Measurements from ENCODE around the gene WWC2.
"Not testable (repeated sequence)": the region's sequence is repeated elsewhere in the genome, so short reads cannot be mapped to it uniquely, and the experiment has no call there.

Gene WWC2

GRCh38 chr4:183147983-183148382, 48.9 kb downstream of the WWC2 start:
- H4K8ac ChIP-seq (ENCODE audit: low read length), result no peak overlapping the region

GRCh38 chr4:183149616-183150539, 50.8 kb downstream of the WWC2 start:
- WGBS, result no CpG with 5 or more reads among the region's 5 CpGs
- Histone ChIP-seq H3K4ac (ENCODE audit: low read depth in 1 of 2, low read length in 2 of 2) (no peak overlapping the region), H3K18ac (ENCODE audit: low read depth in 1 of 2, low read length in 2 of 2) (no peak overlapping the region), H3K27me3 (ENCODE audit: control insufficient read depth in 1 of 2, insufficient read depth in 1 of 2, low read length in 2 of 2) (no peaks in the 10 kb centered on the region), H2BK120ac (ENCODE audit: low read depth, low read length) (peak overlapping the region; percentile 49), H3K4me1 (ENCODE audit: control insufficient read depth, insufficient read depth, low read depth, low read length) (peaks cover 11% of the 10 kb centered on the region), H3K4me2 (ENCODE audit: low read length, poor library complexity, severe bottlenecking) (no peak overlapping the region), H3K27ac (ENCODE audit: low read length, poor library complexity, severe bottlenecking) (no peak overlapping the region), H3K36me3 (ENCODE audit: control insufficient read depth in 1 of 2, insufficient read depth in 2 of 2, low read depth in 1 of 2, low read length in 2 of 2) (no peaks in the 10 kb centered on the region), H3K9ac (ENCODE audit: low read length) (no peak overlapping the region), H4K8ac (ENCODE audit: low read length) (no peak overlapping the region), H3K79me1 (replicated peaks; ENCODE audit: low read length, poor library complexity, severe bottlenecking) (peaks cover 24% of the 10 kb centered on the region), H3K4me3 (ENCODE audit: insufficient read depth in 1 of 2, low read depth in 1 of 2, low read length in 2 of 2) (no peak overlapping the region), H3K14ac (ENCODE audit: low read length in 2 of 2) (no peak overlapping the region), H2BK5ac (ENCODE audit: low read depth, low read length, poor library complexity, severe bottlenecking) (no peak overlapping the region), H3K23ac (ENCODE audit: low read length in 2 of 2) (no peak overlapping the region), H3K9me3 (ENCODE audit: control insufficient read depth, low read length) (no peaks in the 10 kb centered on the region), H2AK5ac (ENCODE audit: low read length, severe bottlenecking) (no peak overlapping the region), H2BK15ac (ENCODE audit: low read depth, poor library complexity, severe bottlenecking) (no peak overlapping the region), H4K91ac (ENCODE audit: low read length) (no peak overlapping the region), H2AFZ (ENCODE audit: low read depth, low read length) (no peak overlapping the region), H2BK12ac (ENCODE audit: low read length in 2 of 2) (no peak overlapping the region)
- DNase-seq, result no peak

More at GRCh38 chr4:183147983-183148382, 48.9 kb downstream of the WWC2 start:
- Histone ChIP-seq H2AK5ac (ENCODE audit: low read length, severe bottlenecking) (no peak overlapping the region), H3K79me1 (replicated peaks; ENCODE audit: low read length, poor library complexity, severe bottlenecking) (peaks cover 17% of the 10 kb centered on the region), H3K4me3 (ENCODE audit: insufficient read depth in 1 of 2, low read depth in 1 of 2, low read length in 2 of 2) (no peak overlapping the region), H3K23ac (ENCODE audit: low read length in 2 of 2) (no peak overlapping the region), H2BK15ac (ENCODE audit: low read depth, poor library complexity, severe bottlenecking) (no peak overlapping the region), H2BK120ac (ENCODE audit: low read depth, low read length) (no peak overlapping the region), H3K9me3 (ENCODE audit: control insufficient read depth, low read length) (no peaks in the 10 kb centered on the region), H2AFZ (ENCODE audit: low read depth, low read length) (no peak overlapping the region), H3K9ac (ENCODE audit: low read length) (no peak overlapping the region), H3K4me2 (ENCODE audit: low read length, poor library complexity, severe bottlenecking) (no peak overlapping the region), H3K18ac (ENCODE audit: low read depth in 1 of 2, low read length in 2 of 2) (no peak overlapping the region), H3K14ac (ENCODE audit: low read length in 2 of 2) (no peak overlapping the region), H3K27me3 (ENCODE audit: control insufficient read depth in 1 of 2, insufficient read depth in 1 of 2, low read length in 2 of 2) (no peaks in the 10 kb centered on the region), H3K27ac (ENCODE audit: low read length, poor library complexity, severe bottlenecking) (no peak overlapping the region), H4K91ac (ENCODE audit: low read length) (no peak overlapping the region), H2BK12ac (ENCODE audit: low read length in 2 of 2) (no peak overlapping the region), H2BK5ac (ENCODE audit: low read depth, low read length, poor library complexity, severe bottlenecking) (no peak overlapping the region), H3K4me1 (ENCODE audit: control insufficient read depth, insufficient read depth, low read depth, low read length) (peaks cover 3% of the 10 kb centered on the region), H3K36me3 (ENCODE audit: control insufficient read depth in 1 of 2, insufficient read depth in 2 of 2, low read depth in 1 of 2, low read length in 2 of 2) (no peaks in the 10 kb centered on the region), H3K4ac (ENCODE audit: low read depth in 1 of 2, low read length in 2 of 2) (no peak overlapping the region)
- DNase-seq, result no peak
- WGBS, result 100% methylated on average over 2 of the region's 4 CpGs

- H3K4me2 ChIP-seq (ENCODE audit: low read length, poor library complexity, severe bottlenecking); H2BK12ac ChIP-seq (ENCODE audit: low read length in 2 of 2); H3K9me3 ChIP-seq (ENCODE audit: control insufficient read depth, low read length); H2AK5ac ChIP-seq (ENCODE audit: low read length, severe bottlenecking); H3K4ac ChIP-seq (ENCODE audit: low read depth in 1 of 2, low read length in 2 of 2); H4K8ac ChIP-seq (ENCODE audit: low read length); H3K18ac ChIP-seq (ENCODE audit: low read depth in 1 of 2, low read length in 2 of 2); H3K27me3 ChIP-seq (ENCODE audit: control insufficient read depth in 1 of 2, insufficient read depth in 1 of 2, low read length in 2 of 2); H2BK120ac ChIP-seq (ENCODE audit: low read depth, low read length); H2BK5ac ChIP-seq (ENCODE audit: low read depth, low read length, poor library complexity, severe bottlenecking); H4K91ac ChIP-seq (ENCODE audit: low read length); H3K4me3 ChIP-seq (ENCODE audit: insufficient read depth in 1 of 2, low read depth in 1 of 2, low read length in 2 of 2); H3K14ac ChIP-seq (ENCODE audit: low read length in 2 of 2); H2AFZ ChIP-seq (ENCODE audit: low read depth, low read length); H2BK15ac ChIP-seq (ENCODE audit: low read depth, poor library complexity, severe bottlenecking); DNase-seq; H3K9ac ChIP-seq (ENCODE audit: low read length); H3K23ac ChIP-seq (ENCODE audit: low read length in 2 of 2); H3K27ac ChIP-seq (ENCODE audit: low read length, poor library complexity, severe bottlenecking); H3K36me3 ChIP-seq (ENCODE audit: control insufficient read depth in 1 of 2, insufficient read depth in 2 of 2, low read depth in 1 of 2, low read length in 2 of 2): not testable (repeated sequence)
- peaks cover 13% of the 10 kb centered on the region for H3K4me1 ChIP-seq (ENCODE audit: control insufficient read depth, insufficient read depth, low read depth, low read length)
- WGBS, result 100% methylated on average over 1 of the region's 5 CpGs
- peaks cover 21% of the 10 kb centered on the region for H3K79me1 ChIP-seq (replicated peaks; ENCODE audit: low read length, poor library complexity, severe bottlenecking)
These were observed 51.6 kb downstream of the WWC2 start for GRCh38 chr4:183150664-183151063.

GRCh38 chr4:183152232-183152631, 53.2 kb downstream of the WWC2 start:
- H3K4me1 ChIP-seq (ENCODE audit: control insufficient read depth, insufficient read depth, low read depth, low read length), result peaks cover 13% of the 10 kb centered on the region
- not testable (repeated sequence) for H2BK5ac ChIP-seq (ENCODE audit: low read depth, low read length, poor library complexity, severe bottlenecking)

More at GRCh38 chr4:183152232-183152631, 53.2 kb downstream of the WWC2 start:
- not testable (repeated sequence) for DNase-seq; H3K4ac ChIP-seq (ENCODE audit: low read depth in 1 of 2, low read length in 2 of 2); H3K9me3 ChIP-seq (ENCODE audit: control insufficient read depth, low read length); H2BK12ac ChIP-seq (ENCODE audit: low read length in 2 of 2); H2AFZ ChIP-seq (ENCODE audit: low read depth, low read length); H3K9ac ChIP-seq (ENCODE audit: low read length); H3K23ac ChIP-seq (ENCODE audit: low read length in 2 of 2); H3K36me3 ChIP-seq (ENCODE audit: control insufficient read depth in 1 of 2, insufficient read depth in 2 of 2, low read depth in 1 of 2, low read length in 2 of 2); H2BK15ac ChIP-seq (ENCODE audit: low read depth, poor library complexity, severe bottlenecking); H3K4me3 ChIP-seq (ENCODE audit: insufficient read depth in 1 of 2, low read depth in 1 of 2, low read length in 2 of 2); H3K18ac ChIP-seq (ENCODE audit: low read depth in 1 of 2, low read length in 2 of 2); H2AK5ac ChIP-seq (ENCODE audit: low read length, severe bottlenecking); H3K27ac ChIP-seq (ENCODE audit: low read length, poor library complexity, severe bottlenecking); H4K91ac ChIP-seq (ENCODE audit: low read length); H3K4me2 ChIP-seq (ENCODE audit: low read length, poor library complexity, severe bottlenecking); H3K14ac ChIP-seq (ENCODE audit: low read length in 2 of 2); H4K8ac ChIP-seq (ENCODE audit: low read length); H2BK120ac ChIP-seq (ENCODE audit: low read depth, low read length); H3K27me3 ChIP-seq (ENCODE audit: control insufficient read depth in 1 of 2, insufficient read depth in 1 of 2, low read length in 2 of 2)
- H3K79me1 ChIP-seq (replicated peaks; ENCODE audit: low read length, poor library complexity, severe bottlenecking), result peaks cover 17% of the 10 kb centered on the region
- 96% methylated on average over 4 of the region's 4 CpGs for WGBS

Data from mesenchymal stem cell (in vitro differentiated cells and primary cell).